ENCODE measurements around the gene MAGI1.

The MAGI1 gene

DNA sequence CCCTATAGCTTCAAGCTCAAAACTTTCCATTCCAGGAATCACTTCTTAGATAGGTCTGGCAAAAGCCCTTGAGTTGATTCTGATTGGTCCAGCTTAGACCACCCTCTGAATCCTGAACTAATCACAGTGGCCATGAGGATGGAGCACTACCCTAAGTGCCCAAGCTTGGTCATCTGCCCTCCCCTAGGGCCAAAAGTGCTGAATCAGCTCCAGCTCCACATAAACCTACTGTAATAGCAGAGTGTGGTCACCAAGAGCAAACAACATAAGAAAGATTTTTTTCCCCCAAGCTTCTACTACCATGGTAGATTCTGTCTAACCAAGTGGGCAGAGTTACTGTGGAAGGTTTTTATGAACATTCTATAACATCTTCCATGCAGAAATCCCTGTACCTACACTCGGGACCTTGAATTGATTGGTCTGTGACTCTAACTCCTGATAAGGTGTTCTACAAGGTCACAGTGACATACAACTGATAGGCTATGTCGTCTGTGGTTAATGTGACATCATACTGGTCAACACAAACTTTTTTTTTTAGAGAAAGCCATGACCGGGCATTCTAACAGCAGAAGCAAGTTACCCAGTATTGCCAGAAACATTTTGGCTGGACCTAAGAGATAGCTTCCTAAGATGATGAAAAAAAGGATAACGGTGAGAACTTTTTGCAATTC, 320.9 kb downstream of the MAGI1 start:
- no peak for DNase-seq (ENCODE audit: low read depth in 2 of 2)

- no peak for DNase-seq (ENCODE audit: low read depth in 2 of 2)
These were observed 322.5 kb downstream of the MAGI1 start for GRCh38 chr3:65716071-65716751.

DNA sequence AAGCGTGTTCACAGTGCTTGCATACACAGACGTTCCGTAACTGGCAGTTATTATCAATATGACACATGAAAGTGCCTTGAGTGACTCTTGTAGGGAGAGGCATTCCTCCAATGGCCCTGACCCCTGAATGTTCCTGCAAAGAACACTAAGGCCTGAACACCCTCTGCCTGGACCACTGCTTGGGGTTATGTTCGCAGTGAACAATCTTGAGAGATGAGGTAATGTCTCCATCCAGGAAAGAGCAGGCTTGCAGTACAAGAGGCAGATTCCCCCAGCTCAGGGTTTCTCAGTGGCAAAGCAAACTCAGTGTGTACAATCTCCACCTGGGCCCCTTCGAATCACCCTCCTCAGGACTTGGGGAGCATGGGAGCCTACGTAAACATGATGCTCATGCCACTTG, 324.6 kb downstream of the MAGI1 start:
- DNase-seq (ENCODE audit: low read depth in 2 of 2), result no peak

- DNase-seq (ENCODE audit: low read depth in 2 of 2), result no peak
These were observed 325.7 kb downstream of the MAGI1 start for GRCh38 chr3:65713016-65713415.

- DNase-seq (ENCODE audit: low read depth in 2 of 2), result no peak
These were observed 326.6 kb downstream of the MAGI1 start for GRCh38 chr3:65712140-65712539.

- DNase-seq (ENCODE audit: low read depth in 2 of 2), result no peak
These were observed 331.7 kb downstream of the MAGI1 start for GRCh38 chr3:65706776-65707568.

DNA sequence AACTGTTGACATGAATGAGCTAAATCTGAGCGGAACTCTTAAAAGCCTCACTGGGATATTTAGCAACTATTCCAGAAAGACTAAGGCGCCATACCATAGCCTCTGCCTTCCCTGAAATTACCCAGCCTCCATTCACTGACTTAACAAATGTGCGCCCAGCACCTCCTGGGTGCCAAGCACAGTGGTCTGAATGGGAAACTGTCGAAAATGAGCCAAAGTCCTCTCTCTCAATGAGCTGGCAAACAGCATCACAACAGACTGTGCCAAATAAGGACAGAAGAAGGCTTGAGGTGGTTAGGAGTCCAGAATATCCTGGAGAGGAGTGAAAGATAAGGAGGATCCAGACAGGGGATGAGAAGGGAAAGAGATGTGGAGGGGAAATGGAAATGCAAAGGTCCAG, 332.4 kb downstream of the MAGI1 start:
- DNase-seq (ENCODE audit: low read depth in 2 of 2), result no peak

GRCh38 chr3:65703820-65704219, 334.9 kb downstream of the MAGI1 start:
- no peak for DNase-seq (ENCODE audit: low read depth in 2 of 2)

DNA sequence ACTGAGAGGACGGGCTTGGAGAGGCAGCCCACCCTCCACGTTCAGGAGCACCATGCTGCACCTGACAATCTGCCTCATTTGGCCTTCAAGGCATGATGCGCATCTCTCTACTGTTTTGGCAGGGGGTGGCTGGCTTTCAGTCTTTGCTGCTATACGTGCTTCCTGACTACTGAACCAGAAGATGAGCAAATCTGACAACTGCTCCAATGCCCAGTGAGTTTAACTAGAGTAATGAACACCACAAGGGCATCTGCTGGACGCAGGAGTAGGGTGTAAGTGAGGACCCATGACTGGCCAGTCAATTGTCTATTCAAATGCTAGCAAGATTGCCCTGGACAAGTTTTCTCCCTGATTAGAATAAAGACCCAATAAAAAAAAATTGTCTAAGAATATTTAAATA, 335.7 kb downstream of the MAGI1 start:
- no peak for DNase-seq (ENCODE audit: low read depth in 2 of 2)

GRCh38 chr3:65702202-65702601, 336.5 kb downstream of the MAGI1 start:
- no peak for DNase-seq (ENCODE audit: low read depth in 2 of 2)

DNA sequence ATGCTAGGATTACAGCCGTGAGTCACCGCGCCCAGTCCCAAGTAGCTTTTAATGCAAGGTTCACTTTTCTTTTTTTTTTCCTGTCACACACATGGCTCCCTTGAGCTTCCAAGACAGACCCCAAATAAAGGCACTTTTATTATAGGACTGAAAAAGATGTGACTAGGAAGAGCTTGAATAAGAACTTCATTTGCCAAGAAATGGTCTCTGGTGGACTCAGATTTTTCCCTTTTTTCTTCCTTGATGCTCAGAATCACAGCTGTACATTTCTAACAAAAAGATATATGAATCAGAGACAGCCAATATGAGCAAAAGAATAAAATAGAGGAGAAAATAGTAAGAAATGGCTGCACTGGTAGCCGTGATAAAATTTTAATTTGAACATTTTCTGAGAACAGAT, 337.2 kb downstream of the MAGI1 start:
- no peak for DNase-seq (ENCODE audit: low read depth in 2 of 2)

DNA sequence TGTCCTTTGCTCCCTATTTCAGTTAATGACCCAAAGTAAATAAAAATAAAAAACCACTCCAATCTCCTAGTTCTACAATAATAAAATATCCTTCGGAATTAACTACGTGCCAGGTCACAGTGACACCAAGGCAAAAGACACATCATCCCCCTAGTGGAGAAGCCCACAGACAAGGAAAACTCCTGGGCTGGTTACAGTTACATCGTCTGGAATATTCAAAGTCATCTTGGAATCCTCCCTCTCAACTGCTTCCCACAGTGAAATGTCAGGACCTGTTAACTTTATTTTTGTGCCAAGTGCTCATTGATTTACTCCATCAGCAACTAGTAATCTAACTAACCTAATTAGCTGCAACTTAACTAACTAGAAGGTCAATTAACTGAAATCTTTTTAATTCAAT, 349.3 kb downstream of the MAGI1 start:
- DNase-seq (ENCODE audit: low read depth in 2 of 2), result no peak

- no peak for DNase-seq (ENCODE audit: low read depth in 2 of 2)
These were observed 351.0 kb downstream of the MAGI1 start for GRCh38 chr3:65687741-65688140.

- DNase-seq (ENCODE audit: low read depth in 2 of 2), result no peak
These were observed 353.0 kb downstream of the MAGI1 start for GRCh38 chr3:65685621-65686235.

- DNase-seq (ENCODE audit: low read depth in 2 of 2), result no peak
These were observed 360.2 kb downstream of the MAGI1 start for GRCh38 chr3:65678516-65678915.

- no peak for DNase-seq (ENCODE audit: low read depth in 2 of 2)
These were observed 361.2 kb downstream of the MAGI1 start for GRCh38 chr3:65677486-65678010.

GRCh38 chr3:65676580-65676979, 362.1 kb downstream of the MAGI1 start:
- no peak for DNase-seq (ENCODE audit: low read depth in 2 of 2)

DNA sequence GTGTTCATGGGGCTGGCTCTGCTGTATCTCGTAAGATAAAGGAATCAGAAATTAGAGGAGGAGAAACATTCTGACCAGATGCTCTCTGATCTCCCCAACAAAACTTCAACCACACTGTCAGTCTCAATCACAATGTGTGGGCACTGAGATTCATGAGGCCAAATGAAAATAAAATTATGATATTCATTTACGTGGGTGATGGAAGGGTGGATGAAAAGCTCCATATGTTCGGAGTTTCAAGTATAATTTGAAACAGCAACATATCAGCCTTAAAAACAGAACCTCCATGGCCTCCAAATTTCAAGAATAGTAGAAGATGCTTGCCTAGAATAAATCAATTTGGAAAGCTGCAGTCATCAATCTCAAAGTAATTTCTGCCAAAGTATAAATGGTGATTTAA, 363.7 kb downstream of the MAGI1 start:
- no peak for DNase-seq (ENCODE audit: low read depth in 2 of 2)

- DNase-seq (ENCODE audit: low read depth in 2 of 2), result no peak
These were observed 364.5 kb downstream of the MAGI1 start for GRCh38 chr3:65674226-65674625.

- no peak for DNase-seq (ENCODE audit: low read depth in 2 of 2)
These were observed 365.6 kb downstream of the MAGI1 start for GRCh38 chr3:65672871-65673815.

DNA sequence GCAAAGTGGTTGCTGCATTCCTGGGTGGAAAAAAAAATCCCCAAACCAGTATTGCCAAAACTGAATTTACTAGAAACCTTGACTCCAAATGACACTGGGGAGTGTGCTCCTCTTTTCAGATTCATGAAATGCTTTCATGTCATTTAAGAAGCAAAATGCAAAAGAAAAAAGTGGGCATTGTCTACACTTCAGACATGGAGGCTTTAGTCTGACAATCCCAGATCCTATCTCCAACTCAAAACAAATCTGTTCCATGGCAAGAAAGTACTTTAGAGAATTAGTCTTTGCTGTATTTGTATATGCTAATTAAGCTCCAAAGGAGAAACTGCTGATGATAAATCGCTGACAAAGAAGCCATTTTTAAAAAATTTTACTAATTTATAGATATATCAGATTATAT, 366.7 kb downstream of the MAGI1 start:
- no peak for DNase-seq (ENCODE audit: low read depth in 2 of 2)

Data from stimulated activated CD8-positive, alpha-beta memory T cell treated with anti-CD3 and anti-CD28 coated beads, Interleukin-2, amount 100 ng/mL, for 1 hour (primary cell).